Neural progenitor cell (in vitro differentiated cells): Measurements from ENCODE around the gene HERC5. TPM values are rescaled to one million over a fixed set of nuclear protein-coding genes. Genes with fewer than 3 reads are reported as not detected.

Experiments used
- DNase-seq: peaks from one replicate; pipeline ENCODE4 v3.0.0-alpha.2; 2016; ENCODE audit warnings: low spot score
- H2AFZ ChIP-seq: fragments of 200-600 bp; sonication (generic); replicated peaks from 2 replicates; pipeline ENCODE4 v1.6.1; 2016; ENCODE audit warnings: antibody characterized with exemption
- H3F3A ChIP-seq: fragments of 200-600 bp; sonication (generic); 2 replicates; pipeline ENCODE4 v1.6.1; 2016; ENCODE audit warnings: antibody characterized with exemption, low read depth
- H3K27ac ChIP-seq: fragments of 200-600 bp; sonication (generic); 2 replicates; pipeline ENCODE4 v1.5.1; 2016; ENCODE audit warnings: mild to moderate bottlenecking
- H3K27me3 ChIP-seq: fragments of 200-600 bp; sonication (generic); 2 replicates; pipeline ENCODE4 v1.6.1; 2016; ENCODE audit warnings: mild to moderate bottlenecking, moderate library complexity
- H3K36me3 ChIP-seq: fragments of 200-600 bp; sonication (generic); 2 replicates; pipeline ENCODE4 v1.5.1; 2016
- H3K4me1 ChIP-seq: fragments of 200-600 bp; sonication (generic); 2 replicates; pipeline ENCODE4 v1.6.1; 2016; ENCODE audit warnings: mixed run types
- H3K4me2 ChIP-seq: fragments of 200-600 bp; sonication (generic); 2 replicates; pipeline ENCODE4 v1.6.1; 2016
- H3K4me3 ChIP-seq: fragments of 200-600 bp; sonication (generic); 2 replicates; pipeline ENCODE4 v1.5.1; 2016
- H3K79me2 ChIP-seq: fragments of 200-600 bp; sonication (generic); 2 replicates; pipeline ENCODE4 v1.6.1; 2016; ENCODE audit warnings: low read depth
- H3K9ac ChIP-seq: fragments of 200-600 bp; sonication (generic); 2 replicates; pipeline ENCODE4 v1.6.1; 2016
- H3K9me3 ChIP-seq: fragments of 200-600 bp; sonication (generic); 2 replicates; pipeline ENCODE4 v1.5.1; 2016; ENCODE audit warnings: low read depth
- H4K20me1 ChIP-seq: fragments of 200-600 bp; sonication (generic); 2 replicates; pipeline ENCODE4 v1.6.1; 2016; ENCODE audit warnings: low read depth
- H3K27ac Mint-ChIP-seq: 3 replicates; pipeline ENCODE4 v1.8.0; 2021; ENCODE audit warnings: mixed read lengths
- H3K27me3 Mint-ChIP-seq: 2 replicates; pipeline ENCODE4 v1.8.0; 2022; ENCODE audit warnings: low read depth, mild to moderate bottlenecking, inconsistent platforms, moderate library complexity, mixed read lengths; ENCODE audit not compliant: insufficient read depth
- H3K36me3 Mint-ChIP-seq: 3 replicates; pipeline ENCODE4 v1.8.0; 2021; ENCODE audit warnings: mixed read lengths
- H3K4me1 Mint-ChIP-seq: 3 replicates; pipeline ENCODE4 v1.8.0; 2021; ENCODE audit warnings: mixed read lengths
- H3K4me3 Mint-ChIP-seq: 3 replicates; pipeline ENCODE4 v1.8.0; 2021; ENCODE audit warnings: mild to moderate bottlenecking, moderate library complexity, mixed read lengths
- H3K9me3 Mint-ChIP-seq: 3 replicates; pipeline ENCODE4 v1.8.0; 2020; ENCODE audit warnings: mixed read lengths
- EZH2 ChIP-seq: fragments of 200-600 bp; sonication (generic); IDR thresholded peaks from 2 replicates; pipeline ENCODE4 v1.6.1; 2017; ENCODE audit warnings: antibody characterized with exemption, mild to moderate bottlenecking, moderate library complexity
- EZH2phosphoT487 ChIP-seq: fragments of 200-600 bp; sonication (generic); IDR thresholded peaks from 2 replicates; pipeline ENCODE4 v1.6.1; 2017; ENCODE audit warnings: antibody characterized with exemption
- total RNA-seq: library from RNA; depleted of rRNA; stranded (reverse); fragments of >200 nt; gene quantifications from 2 replicates; pipeline ENCODE4 v1.2.3, GENCODE V29; 2015; ENCODE audit warnings: low replicate concordance
- TF ChIP-seq, protein P1 (sequence below): fragments of 200-600 bp; sonication (generic); IDR thresholded peaks from 2 replicates; pipeline ENCODE4 v1.5.1; 2017; ENCODE audit warnings: antibody characterized with exemption, mild to moderate bottlenecking

The HERC5 gene
- total RNA-seq, 1 donor from 2014 or later: 6.6 TPM

GRCh38 chr4:88522702-88523324 lies 65.9 kb downstream of the HERC5 start:
- peaks cover 18% of the 10 kb centered on the region for H3K4me1 ChIP-seq
- Mint-ChIP-seq H3K9me3 (no peaks in the 10 kb centered on the region), H3K27ac (peak overlapping the region; percentile 98), H3K4me1 (peaks cover 18% of the 10 kb centered on the region), H3K36me3 (peaks cover 1% of the 10 kb centered on the region), H3K4me3 (peak overlapping the region; percentile 99), H3K27me3 (peaks cover 2% of the 10 kb centered on the region)
- peak overlapping the region; percentile 77 for H3K4me2 ChIP-seq
- no peak overlapping the region for H3K27ac ChIP-seq
- peaks cover 29% of the 10 kb centered on the region for H3K79me2 ChIP-seq
- no peaks in the 10 kb centered on the region for H3F3A ChIP-seq
- H3K9ac ChIP-seq: peak overlapping the region; percentile 82
- H3K27me3 ChIP-seq: no peaks in the 10 kb centered on the region
- no peaks in the 10 kb centered on the region for H3K9me3 ChIP-seq
- peaks cover 5% of the 10 kb centered on the region for H3K36me3 ChIP-seq
- H3K4me3 ChIP-seq: peak overlapping the region; percentile 78
- H4K20me1 ChIP-seq: peaks cover 12% of the 10 kb centered on the region
- TF ChIP-seq EZH2 (no peak), EZH2phosphoT487 (no peak)
- TF ChIP-seq, protein P1, sequence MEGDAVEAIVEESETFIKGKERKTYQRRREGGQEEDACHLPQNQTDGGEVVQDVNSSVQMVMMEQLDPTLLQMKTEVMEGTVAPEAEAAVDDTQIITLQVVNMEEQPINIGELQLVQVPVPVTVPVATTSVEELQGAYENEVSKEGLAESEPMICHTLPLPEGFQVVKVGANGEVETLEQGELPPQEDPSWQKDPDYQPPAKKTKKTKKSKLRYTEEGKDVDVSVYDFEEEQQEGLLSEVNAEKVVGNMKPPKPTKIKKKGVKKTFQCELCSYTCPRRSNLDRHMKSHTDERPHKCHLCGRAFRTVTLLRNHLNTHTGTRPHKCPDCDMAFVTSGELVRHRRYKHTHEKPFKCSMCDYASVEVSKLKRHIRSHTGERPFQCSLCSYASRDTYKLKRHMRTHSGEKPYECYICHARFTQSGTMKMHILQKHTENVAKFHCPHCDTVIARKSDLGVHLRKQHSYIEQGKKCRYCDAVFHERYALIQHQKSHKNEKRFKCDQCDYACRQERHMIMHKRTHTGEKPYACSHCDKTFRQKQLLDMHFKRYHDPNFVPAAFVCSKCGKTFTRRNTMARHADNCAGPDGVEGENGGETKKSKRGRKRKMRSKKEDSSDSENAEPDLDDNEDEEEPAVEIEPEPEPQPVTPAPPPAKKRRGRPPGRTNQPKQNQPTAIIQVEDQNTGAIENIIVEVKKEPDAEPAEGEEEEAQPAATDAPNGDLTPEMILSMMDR: no peak
- peak; percentile 53 for DNase-seq
- peak overlapping the region; percentile 90 for H2AFZ ChIP-seq

DNA sequence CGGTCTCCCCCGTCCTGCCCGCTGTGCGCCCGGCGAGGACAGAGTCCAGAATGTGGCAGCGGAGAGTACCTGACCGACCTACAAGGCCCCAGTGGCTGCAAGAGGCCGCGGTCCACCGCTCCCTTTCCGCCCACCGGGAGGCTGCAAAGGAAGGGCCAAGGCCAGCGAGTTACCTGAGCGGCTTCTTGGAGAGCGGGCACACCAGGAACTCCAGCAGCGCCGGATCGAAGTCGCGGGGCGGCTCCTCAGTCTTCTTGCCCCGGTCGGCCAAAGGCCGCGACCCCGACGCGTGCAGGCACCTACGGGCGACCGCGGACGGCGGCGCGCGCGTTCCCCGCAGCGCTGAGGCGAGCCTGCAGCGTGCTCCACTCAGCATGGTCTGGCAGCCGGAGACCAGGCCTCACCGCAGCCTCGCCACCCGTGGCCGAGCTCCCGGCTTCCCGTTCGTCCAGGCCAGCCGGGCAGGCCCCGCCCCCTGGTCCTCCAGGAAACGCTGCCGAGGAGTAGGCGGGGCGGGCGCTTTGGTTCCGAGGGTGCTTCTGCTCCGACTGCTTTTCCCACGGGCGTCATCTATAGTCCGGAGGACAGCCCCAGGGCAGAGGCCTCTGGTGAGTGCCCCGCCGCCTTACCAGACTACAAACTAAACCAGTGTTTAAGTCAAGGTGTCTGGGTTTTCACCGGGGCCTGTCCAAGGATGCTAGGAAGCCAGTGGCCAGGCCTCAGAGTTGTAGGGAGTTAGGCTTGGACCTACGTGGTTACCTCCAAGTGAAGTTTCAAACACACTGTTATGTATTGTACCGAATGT lies 66.6 kb downstream of the HERC5 start, which contains the start of gene PYURF:
Gene PYURF, minus strand, starts transcription at position 452 of the 805 bp plus-strand sequence. Its CDS starts 76 bp downstream, at position 376.
- Histone ChIP-seq H3K4me2 (peak within 1 kb of the TSS; percentile 77), H3K79me2 (peaks cover 29% of the 10 kb centered on the region), H3K27me3 (no peaks in the 10 kb centered on the region), H3K9ac (peak within 1 kb of the TSS; percentile 82), H2AFZ (peak within 1 kb of the TSS; percentile 90), H3K4me1 (peaks cover 18% of the 10 kb centered on the region), H3K36me3 (peaks cover 5% of the 10 kb centered on the region), H3K27ac (peak within 1 kb of the TSS; percentile 19), H3F3A (no peaks in the 10 kb centered on the region), H3K4me3 (peak within 1 kb of the TSS; percentile 78), H4K20me1 (peaks cover 12% of the 10 kb centered on the region), H3K9me3 (no peaks in the 10 kb centered on the region)
- H3K27me3 Mint-ChIP-seq: peaks cover 2% of the 10 kb centered on the region
- H3K36me3 Mint-ChIP-seq: peaks cover 1% of the 10 kb centered on the region
- H3K4me3 Mint-ChIP-seq: peak within 1 kb of the TSS; percentile 99
- no peak for TF ChIP-seq EZH2phosphoT487
- TF ChIP-seq, protein P1: no peak
- peak; percentile 35 for TF ChIP-seq EZH2
- H3K9me3 Mint-ChIP-seq: no peaks in the 10 kb centered on the region
- H3K27ac Mint-ChIP-seq: peak within 1 kb of the TSS; percentile 98
- H3K4me1 Mint-ChIP-seq: peaks cover 18% of the 10 kb centered on the region
- peak; percentile 95 for DNase-seq

DNA sequence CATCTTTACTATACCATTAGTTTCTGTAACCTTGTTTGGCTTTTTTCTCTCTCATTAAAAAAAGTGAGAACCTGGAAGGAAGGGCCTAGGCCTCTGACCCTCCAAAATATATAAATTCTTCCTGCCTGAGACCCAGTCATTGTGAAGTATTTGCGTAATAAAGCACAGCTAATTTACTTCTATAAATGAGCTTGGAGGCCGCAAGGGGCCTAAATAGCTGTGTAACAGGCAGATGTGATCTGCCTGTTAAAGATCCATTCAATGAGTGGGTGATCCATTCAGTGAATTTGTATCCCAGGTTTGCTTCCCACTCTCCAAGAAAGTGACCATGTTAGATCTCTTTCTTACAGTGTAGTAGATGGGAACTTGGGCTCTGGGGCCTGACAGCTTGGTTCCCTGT lies 67.3 kb downstream of the HERC5 start:
- Mint-ChIP-seq H3K27me3 (no peaks in the 10 kb centered on the region), H3K27ac (peak overlapping the region; percentile 74), H3K9me3 (no peaks in the 10 kb centered on the region), H3K4me1 (peaks cover 18% of the 10 kb centered on the region), H3K36me3 (peaks cover 1% of the 10 kb centered on the region), H3K4me3 (peak overlapping the region; percentile 99)
- DNase-seq: no peak
- H3K9ac ChIP-seq: peak overlapping the region; percentile 82
- peak overlapping the region; percentile 78 for H3K4me3 ChIP-seq
- peak overlapping the region; percentile 77 for H3K4me2 ChIP-seq
- TF ChIP-seq, protein P1: no peak
- TF ChIP-seq EZH2 (no peak), EZH2phosphoT487 (no peak)
- no peak overlapping the region for H3K27ac ChIP-seq
- H3K27me3 ChIP-seq: no peaks in the 10 kb centered on the region
- H3K36me3 ChIP-seq: peaks cover 5% of the 10 kb centered on the region
- H4K20me1 ChIP-seq: peaks cover 12% of the 10 kb centered on the region
- no peaks in the 10 kb centered on the region for H3F3A ChIP-seq
- peak overlapping the region; percentile 90 for H2AFZ ChIP-seq
- H3K79me2 ChIP-seq: peaks cover 29% of the 10 kb centered on the region
- no peaks in the 10 kb centered on the region for H3K9me3 ChIP-seq
- peaks cover 18% of the 10 kb centered on the region for H3K4me1 ChIP-seq
